HG03520 (cell line): Measurements from ENCODE around the gene TMEM219.

ENCODE experiments used
- ATAC-seq: cut with Tn5 transposase; IDR thresholded peaks from one replicate; pipeline ENCODE4 v1.9.1; 2021; ENCODE audit warnings: mild to moderate bottlenecking, moderate library complexity; ENCODE audit not compliant: unreplicated experiment

TMEM219 gene

GRCh38 chr16:29994600-29995323 is 32.9 kb downstream of the TMEM219 start:
- peak; percentile 29 for ATAC-seq

- peak; percentile 38 for ATAC-seq
Observed at GRCh38 chr16:29995324-29995910, 33.5 kb downstream of the TMEM219 start, which contains the start of gene HIRIP3. Gene HIRIP3, minus strand, starts transcription at chr16:29995617. Its CDS starts 12 bp downstream, at chr16:29995605.

GRCh38 chr16:29995911-29996765 is 34.3 kb downstream of the TMEM219 start, which contains the start of gene INO80E:
Gene INO80E, plus strand, starts transcription at chr16:29996241. Its CDS starts 70 bp downstream, at chr16:29996311.
- ATAC-seq, result peak; percentile 83

DNA sequence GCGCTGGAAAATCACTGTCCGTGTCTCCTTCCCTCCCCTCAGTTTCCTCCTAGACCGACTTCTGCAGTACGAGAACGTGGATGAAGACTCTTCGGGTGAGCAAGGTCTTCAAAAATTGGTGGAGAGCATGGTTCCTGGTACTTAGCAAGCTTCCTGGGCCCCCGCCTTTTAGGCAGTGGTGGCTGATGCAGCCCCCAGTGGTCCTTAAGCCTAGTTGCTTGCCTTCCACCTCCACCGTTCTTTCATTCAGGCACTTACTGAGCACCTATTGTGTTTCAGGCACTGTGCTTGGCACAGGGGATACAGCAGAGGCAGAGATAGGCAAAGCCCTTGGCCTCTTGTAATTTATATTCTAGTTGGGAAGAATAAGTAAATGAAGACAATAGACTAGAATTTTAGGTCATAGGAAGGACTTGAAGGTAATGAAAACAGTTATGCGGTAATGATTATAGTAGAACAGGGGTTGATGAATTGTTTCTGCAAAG is 34.9 kb downstream of the TMEM219 start:
- no peak for ATAC-seq

GRCh38 chr16:29999605-30000004 is 37.7 kb downstream of the TMEM219 start:
- ATAC-seq, result no peak

DNA sequence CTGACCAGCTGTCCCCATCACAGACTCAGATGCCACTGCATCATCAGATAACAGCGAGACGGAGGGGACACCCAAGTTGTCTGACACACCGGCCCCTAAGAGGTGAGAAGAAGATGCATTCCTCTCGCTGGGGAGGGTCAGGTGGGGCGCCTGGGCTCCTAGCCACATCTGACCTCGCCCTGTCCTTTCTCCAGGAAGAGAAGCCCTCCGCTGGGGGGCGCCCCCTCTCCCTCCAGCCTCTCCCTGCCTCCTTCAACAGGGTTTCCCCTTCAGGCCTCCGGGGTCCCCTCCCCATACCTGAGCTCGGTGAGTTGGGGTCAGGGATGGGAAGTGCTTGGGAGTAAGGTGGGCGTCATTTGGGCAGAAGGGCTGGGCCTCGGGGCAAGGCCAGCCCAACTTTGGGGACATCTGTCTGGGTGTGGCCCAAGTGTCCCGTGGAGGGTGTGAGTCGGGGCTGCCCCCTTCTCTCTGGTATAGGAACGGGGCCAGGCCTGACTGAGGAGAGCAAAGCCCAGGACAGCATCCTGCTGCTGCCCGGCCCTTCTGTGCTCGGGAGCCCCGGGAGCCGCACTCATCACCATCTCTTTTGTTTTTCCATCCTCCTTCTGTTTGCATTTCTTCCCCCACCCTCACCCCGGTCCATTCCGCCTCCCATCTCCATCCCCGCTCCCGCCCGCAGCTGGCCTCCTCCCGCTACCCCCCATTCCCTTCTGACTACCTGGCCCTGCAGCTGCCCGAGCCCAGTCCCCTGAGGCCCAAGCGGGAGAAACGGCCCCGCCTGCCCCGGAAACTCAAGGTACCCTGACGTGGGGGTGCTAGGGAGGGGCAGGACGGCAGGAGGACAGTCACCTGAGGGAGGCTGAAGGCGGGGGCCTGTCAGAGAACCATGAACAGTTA is 39.1 kb downstream of the TMEM219 start:
- ATAC-seq, result no peak

DNA sequence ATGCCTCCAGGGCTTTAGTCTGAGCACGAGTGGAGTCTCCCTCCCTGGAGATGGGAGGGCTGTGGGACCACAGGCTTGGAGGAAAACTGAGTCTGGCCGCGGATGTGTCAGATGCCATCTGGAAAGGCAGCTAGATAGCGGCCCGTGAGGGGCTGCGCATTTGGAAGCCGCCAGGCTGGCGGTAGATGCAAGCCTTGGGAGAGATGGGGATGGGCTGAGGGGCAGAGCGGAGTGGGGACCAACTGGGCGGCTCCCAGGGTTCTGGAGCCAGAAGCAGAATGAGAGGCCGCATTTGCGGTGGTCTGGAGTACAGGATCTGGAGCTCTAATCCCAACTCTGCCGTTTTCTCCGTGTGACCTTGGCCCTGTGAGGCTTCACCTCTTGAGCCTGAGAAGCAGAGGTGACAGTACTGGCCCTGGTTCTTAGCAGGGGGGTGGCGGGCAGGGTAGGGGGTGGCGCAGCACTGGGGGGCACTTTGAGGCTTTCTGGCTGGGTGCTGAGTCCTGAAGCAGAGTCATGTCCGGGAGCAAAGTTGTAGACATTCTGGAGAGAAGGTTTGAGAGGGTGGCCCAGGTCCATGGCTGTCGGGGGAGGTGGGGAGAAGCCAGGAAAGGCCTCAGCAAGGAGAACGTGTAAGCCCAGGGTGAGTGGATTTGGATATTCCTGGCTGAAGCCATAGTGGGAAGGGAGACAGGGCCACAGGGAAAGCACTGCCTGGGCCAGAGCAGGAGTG is 40.9 kb downstream of the TMEM219 start:
- ATAC-seq, result no peak

GRCh38 chr16:30003670-30004423 is 42.0 kb downstream of the TMEM219 start:
- no peak for ATAC-seq

DNA sequence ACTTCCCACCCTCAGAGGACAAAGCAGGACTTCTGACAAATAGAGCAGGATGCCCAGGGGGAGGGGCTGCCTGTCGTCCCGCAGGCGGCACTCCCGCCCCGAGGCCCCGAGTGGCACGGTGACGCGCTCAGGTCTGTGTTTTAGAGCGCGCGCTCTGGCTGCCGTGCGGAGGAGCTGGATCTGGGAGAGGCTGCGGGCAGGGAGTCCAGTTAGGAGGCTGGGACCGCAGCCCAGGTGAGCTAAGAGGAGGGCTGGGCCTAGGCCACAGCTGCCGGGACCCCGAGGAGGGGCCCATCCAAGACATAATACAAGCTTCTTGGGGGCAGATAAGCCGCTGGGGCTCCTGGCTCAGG is 42.5 kb downstream of the TMEM219 start:
- no peak for ATAC-seq

DNA sequence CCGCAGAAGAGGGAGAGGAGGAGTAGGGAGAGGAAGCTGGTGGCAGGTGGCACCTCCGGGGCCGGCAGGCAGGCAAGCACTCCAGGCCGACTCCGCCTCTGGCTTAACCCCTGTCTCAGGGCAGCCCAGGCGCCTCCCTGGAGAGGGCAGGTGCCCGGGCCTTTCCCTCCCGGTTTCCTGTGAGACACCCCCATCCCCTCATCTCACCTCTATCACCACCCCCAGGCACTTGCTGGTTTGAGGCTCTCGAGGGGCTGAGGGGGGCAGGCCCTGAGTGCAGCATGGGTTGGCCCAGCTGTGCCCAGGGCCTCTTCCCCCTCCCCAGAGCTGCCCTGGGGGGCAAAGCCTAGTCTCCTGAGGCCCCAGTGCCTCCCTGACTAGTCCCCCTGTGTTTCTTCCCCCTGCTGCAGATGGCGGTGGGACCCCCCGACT is 42.9 kb downstream of the TMEM219 start:
- ATAC-seq, result no peak

- no peak for ATAC-seq
Observed at GRCh38 chr16:30005341-30006094, 43.6 kb downstream of the TMEM219 start.

DNA sequence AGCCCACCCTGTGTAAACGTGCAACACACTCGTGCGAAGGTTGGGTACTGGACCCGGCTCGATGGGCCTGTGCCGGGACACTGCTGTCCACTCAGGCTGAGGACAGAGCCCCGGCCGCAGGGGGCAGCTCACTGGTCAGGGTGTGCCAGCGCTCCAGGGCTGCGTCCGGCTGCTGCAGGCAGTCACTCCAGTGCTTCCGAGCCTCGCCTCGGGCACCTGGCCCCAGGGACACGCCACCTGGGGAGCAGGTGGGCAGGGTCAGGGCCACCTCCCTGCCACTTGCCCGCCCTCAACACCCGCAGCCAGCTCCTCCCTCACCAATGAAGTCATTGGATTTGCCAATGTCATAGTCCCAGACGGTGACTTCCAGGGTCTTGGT is 44.2 kb downstream of the TMEM219 start:
- no peak for ATAC-seq

- ATAC-seq, result no peak
Observed at GRCh38 chr16:30006659-30007377, 44.9 kb downstream of the TMEM219 start.

GRCh38 chr16:30007378-30007895 is 45.6 kb downstream of the TMEM219 start:
- no peak for ATAC-seq

DNA sequence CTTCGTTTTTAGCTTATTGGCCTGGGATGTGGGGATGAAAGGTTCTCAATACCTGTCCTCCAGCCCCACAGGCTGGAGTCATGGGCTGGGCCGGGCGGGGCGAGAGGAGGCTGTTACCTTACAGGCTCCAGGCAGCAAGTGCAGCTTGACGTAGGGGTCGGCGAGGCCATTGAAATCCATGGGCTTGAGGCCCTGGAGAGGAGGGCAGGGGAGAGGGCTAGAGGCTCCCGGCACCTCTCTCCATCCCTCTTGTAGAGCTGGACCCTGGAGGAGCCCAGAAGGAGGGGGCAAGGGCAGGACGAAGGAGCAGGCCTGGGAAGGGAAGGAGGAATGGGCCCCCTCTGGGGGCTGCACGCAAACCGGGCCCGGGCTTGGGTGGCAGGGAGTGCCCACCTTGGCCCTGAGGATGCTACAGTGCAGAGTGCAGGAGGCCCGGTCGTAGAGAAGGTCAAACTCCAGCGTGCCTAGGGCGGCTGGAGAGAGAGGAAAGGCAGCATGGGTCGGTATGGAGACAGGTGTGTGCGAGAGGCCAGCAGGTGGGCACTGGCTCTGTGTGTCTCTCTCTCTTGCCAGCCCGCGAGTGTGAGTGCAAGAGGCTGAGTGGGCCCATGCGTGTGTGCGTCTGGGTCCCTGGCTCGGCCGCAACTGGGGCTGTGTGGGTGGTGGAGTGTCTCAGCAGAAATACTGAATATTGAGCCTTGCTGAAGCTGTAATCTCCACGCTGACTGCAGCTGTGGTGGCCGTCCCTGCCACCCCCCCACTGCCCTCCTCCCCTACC is 47.4 kb downstream of the TMEM219 start:
- no peak for ATAC-seq

- ATAC-seq, result no peak
Observed at GRCh38 chr16:30009990-30010843, 48.3 kb downstream of the TMEM219 start.
